ENCODE results near the gene AOPEP.

GRCh38 chr9:95096807-95097206, 370.3 kb downstream of the AOPEP start:
- no peak for TF ChIP-seq CTCF (IDR thresholded peaks at IDR 0.05)
- TF ChIP-seq USF2 (CRISPR knock-in tag; IDR thresholded peaks at IDR 0.05) = no peak
- TF ChIP-seq ATF6 (CRISPR knock-in tag; IDR thresholded peaks at IDR 0.05) = no peak
- TF ChIP-seq JUN (CRISPR knock-in tag; IDR thresholded peaks at IDR 0.05) = no peak
- no peak for TF ChIP-seq GABPB1 (CRISPR knock-in tag; IDR thresholded peaks at IDR 0.05)

Measured in WTC11 (cell line).